H4 (cell line): ENCODE measurements around the gene MLXIP. TPM values are rescaled to one million over a fixed set of nuclear protein-coding genes. Genes with fewer than 3 reads are reported as not detected.
"Not testable (repeated sequence)": the region's sequence is repeated elsewhere in the genome, so short reads cannot be mapped to it uniquely, and the experiment has no call there.

ENCODE experiments used
- DNase-seq: peaks from one replicate; pipeline ENCODE4 v3.0.0-alpha.2; 2015; ENCODE audit warnings: low spot score
- total RNA-seq: library from RNA; depleted of rRNA; stranded (reverse); fragments of >200 nt; shearing (Covaris generic); gene quantifications from 2 replicates; pipeline ENCODE4 v1.2.3, GENCODE V29; 2014

The MLXIP gene
- total RNA-seq, 1 experiment from 2014 or later: 5.0 TPM

DNA sequence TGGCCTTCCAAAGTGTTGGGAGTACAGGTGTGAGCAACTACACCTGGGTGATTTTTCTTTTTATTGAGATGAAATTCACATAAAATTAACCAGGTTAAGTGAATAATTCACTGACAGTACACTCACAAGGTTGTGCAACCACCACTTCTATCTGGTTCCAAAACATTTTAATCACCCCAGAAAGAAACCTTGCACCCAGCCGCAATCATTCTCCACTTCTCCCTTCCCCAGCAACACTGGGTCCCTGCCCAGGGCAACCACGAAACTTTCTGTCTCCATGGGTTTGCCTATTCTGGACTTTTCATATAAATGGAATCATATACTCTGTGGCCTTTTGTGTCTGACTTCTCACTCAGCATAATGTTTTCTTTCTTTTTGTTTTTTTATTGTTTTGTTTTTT is 26.3 kb upstream of the MLXIP start:
- no peak for DNase-seq

- no peak for DNase-seq
Observed at GRCh38 chr12:122054842-122055520, 23.6 kb upstream of the MLXIP start.

DNA sequence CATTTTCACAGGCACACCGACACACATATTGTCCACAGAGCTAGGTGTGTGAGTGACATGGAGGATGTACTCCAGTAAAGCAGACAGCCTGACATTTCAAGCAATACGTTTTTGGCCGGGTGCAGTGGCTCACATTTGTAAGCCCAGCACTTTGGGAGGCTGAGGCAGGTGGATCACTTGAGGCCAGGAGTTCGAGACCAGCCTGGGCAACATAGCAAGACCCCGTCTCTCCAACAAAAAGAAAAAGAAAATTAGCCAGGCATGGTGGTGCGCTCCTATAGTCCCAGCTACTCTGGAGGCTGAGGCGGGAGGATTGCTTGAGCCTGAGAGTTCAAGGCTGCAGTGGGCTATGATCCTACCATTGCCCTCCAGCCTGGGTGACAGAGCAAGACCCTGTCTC is 22.1 kb upstream of the MLXIP start:
- DNase-seq: not testable (repeated sequence)

- DNase-seq: no peak
Observed at GRCh38 chr12:122057007-122057735, 21.4 kb upstream of the MLXIP start.

GRCh38 chr12:122057769-122058168 is 20.8 kb upstream of the MLXIP start:
- no peak for DNase-seq

GRCh38 chr12:122058549-122059149 is 19.9 kb upstream of the MLXIP start:
- DNase-seq: no peak

DNA sequence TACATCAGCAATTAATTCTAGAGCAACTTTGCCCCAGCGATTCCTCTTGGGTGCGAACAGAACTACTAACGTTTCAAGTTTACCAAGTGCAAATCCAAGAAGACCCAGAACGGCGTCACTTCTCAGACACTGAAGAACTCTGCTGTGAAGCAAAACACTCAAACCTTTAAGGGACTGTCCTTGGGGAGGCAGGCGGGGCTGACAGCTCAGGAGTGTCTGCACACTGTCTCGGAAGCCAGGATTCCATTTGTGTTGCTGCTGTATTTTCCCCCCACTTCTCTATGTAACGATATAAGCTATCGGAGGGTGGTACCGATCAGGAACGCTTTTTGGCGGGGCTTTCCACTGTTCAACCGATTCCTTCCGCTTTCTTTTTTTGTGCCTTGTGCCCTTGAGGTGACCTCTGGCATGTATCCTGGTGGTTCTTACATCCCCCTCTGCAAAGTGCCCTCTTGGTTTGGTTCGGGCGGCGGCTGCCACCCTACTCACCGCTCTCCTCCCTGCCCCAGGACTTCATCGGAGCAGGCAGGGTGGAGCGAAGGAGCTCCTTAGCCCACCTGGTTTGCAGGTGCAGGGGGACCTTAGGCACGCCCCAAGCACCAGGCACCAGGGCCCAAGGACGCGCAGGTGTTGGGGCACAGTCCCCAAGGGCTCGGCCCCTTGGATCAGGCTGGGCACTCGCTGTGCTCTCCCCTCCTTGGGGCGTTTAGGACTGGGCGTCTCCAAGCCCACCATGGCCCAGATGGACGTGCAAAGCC is 19.2 kb upstream of the MLXIP start:
- DNase-seq: no peak

GRCh38 chr12:122060081-122060501 is 18.5 kb upstream of the MLXIP start:
- no peak for DNase-seq

- no peak for DNase-seq
Observed at GRCh38 chr12:122061253-122061652, 17.3 kb upstream of the MLXIP start.

GRCh38 chr12:122062832-122063693 is 15.5 kb upstream of the MLXIP start:
- peak; percentile 45 for DNase-seq

- no peak for DNase-seq
Observed at GRCh38 chr12:122063694-122064024, 14.9 kb upstream of the MLXIP start.

DNA sequence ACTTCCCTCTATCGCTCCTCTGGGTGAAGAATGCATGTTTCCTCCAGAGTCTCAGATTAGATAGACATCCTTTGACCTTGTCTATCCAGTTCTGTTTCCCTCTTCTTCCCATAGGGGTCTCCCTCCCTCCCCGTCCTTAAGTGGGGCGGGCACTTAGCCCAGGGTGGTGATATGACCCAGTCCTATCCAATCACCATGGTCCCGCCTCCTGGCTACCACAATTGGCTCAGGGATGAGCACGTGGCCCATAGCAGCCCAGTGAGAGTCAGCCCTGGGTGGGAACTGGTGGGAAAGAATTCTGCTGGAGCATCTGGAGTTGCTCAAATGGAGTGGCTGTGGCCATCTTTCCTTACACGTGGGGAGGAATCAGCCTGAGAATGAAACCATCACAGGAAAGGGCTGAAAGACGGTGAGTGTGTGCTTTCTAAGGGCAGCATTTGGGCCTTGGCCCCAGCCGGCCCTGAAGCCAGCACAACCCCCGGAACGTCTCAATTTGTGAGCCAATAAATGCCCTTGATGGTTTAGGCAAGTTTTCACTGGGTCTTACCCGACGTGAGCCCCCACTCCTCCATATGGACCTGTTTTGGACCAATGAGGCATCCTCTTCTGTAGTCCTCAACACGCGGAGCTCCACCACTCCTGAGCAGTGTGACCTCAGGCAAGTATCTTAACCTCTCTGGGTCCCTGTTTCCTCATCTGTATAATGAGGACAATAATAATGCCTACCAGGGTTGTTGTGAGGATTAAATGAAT is 14.4 kb upstream of the MLXIP start:
- peak; percentile 96 for DNase-seq

- DNase-seq: peak; percentile 80
Observed at GRCh38 chr12:122064780-122065588, 13.6 kb upstream of the MLXIP start.

DNA sequence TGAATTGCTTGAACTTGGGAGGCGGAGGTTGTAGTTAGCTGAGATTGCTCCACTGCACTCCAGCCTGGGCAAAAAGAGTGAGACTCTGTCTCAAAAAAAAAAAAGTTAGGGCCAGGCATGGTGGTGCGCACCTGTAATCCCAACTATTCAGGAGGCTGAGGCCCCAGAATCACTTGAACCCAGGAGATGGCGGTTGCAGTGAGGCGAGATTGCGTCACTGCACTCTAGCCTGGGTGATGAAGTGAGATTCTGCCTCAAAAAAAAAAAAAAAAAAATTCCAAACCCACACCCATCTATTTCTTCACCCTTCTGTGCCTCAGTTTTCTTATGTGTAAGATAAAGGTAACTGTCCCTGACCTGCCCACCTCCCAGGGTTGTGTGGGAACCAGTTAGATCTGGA is 11.0 kb upstream of the MLXIP start:
- DNase-seq: no peak

DNA sequence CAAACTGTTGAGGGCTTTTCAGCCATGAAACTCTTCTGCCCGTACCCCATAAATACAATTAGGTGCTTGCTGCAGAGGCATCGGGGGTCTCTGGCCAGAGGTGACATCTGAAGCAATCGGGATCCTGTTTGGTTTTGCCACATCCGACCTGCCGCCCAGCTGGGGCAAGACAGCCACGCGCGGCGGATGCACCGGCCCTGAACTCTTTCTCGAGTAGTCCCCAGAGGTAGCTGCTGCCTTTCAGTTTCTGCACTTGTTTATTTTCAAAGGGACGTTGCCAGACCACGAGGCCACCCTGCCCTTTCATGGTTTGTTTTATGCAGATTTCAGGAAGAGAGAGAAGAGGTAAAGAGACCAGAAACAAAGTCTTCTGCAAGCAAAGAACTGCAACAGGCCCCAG is 10.6 kb upstream of the MLXIP start:
- peak; percentile 87 for DNase-seq

DNA sequence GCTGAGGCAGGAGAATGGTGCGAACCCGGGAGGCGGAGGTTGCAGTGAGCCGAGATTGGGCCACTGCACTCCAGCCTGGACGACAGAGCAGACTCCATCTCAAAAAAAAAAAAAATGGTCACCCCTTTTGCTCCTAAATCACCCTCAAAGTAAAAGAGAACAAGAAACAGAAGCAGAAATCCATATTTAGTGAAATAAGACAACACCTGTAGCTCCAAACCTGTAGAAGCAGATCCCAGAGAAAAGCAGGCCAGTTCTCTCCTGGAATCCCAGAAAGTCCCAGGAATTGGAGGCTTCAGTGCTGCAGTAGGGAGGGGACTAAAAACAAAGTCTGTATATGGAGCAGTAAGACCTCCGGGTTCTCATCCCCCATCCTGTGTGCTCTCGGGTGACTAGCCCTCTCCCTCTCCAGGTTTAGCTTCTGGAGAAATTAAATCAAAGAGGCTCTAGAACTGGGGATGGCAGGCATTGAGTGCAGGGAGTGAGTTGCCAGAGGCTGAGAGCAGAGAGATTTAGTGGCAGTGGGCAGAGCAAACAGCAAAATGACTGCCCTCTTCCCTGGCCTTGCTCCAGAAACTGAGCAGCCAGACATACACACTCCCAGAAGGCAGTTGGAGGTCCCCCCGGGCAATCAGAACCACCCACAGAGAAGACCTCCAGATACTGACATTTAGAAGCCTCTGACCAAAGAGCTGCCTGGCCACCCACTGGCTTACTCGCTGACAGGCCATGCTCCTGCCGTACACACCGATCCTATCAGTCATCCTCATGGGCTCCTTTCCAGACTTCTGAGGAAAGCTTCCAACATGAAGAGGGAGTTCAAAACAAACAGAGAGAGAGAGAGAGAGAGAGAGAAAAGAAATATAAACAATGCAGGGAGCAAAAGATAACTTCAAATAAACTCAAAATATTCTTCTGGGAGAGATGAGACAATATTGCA is 6.3 kb upstream of the MLXIP start:
- DNase-seq: peak; percentile 94

GRCh38 chr12:122073815-122074214 is 4.7 kb upstream of the MLXIP start:
- no peak for DNase-seq

- DNase-seq: no peak
Observed at GRCh38 chr12:122076743-122077495, 1.6 kb upstream of the MLXIP start.
